22Rv1 (cell line): ENCODE measurements around the gene PMEPA1.

Experiments
- ZFX ChIP-seq: fragments of 450-650 bp; IDR thresholded peaks from 2 replicates; pipeline ENCODE4 v1.6.1; 2017; ENCODE audit warnings: antibody characterized with exemption, borderline replicate concordance
- TF ChIP-seq, protein P1 (sequence below): fragments of 450-650 bp; IDR thresholded peaks from 2 replicates; pipeline ENCODE4 v1.5.1; 2017; ENCODE audit warnings: mild to moderate bottlenecking

DNA sequence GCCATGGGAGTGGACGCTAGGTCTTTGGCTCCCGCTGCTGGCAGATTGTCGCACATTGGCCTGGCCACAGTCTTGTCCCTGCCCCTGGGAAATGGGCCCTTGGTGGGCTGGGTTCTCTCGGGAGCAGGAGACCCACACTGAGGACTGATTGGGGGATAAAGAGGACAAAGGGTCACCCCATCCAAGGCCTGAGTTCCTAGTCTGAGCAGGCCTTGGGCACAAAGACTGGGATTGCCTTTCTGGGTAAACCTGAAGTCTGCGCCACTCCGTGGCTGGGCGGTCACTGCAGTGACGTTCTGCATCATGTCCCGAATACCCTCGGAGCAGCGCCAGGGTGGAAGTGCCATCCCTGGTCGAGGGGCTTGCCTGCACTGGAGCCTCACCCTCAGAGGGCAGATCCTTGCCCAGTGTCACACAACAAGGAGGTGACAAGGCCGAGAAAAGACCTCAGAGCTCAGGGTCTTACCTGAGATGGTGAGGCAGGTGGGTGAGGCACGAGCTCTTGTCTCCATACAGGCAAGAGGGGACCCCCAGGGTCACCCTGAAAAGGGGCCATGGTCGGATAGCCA, 53.5 kb downstream of the PMEPA1 start:
- TF ChIP-seq, protein P1, sequence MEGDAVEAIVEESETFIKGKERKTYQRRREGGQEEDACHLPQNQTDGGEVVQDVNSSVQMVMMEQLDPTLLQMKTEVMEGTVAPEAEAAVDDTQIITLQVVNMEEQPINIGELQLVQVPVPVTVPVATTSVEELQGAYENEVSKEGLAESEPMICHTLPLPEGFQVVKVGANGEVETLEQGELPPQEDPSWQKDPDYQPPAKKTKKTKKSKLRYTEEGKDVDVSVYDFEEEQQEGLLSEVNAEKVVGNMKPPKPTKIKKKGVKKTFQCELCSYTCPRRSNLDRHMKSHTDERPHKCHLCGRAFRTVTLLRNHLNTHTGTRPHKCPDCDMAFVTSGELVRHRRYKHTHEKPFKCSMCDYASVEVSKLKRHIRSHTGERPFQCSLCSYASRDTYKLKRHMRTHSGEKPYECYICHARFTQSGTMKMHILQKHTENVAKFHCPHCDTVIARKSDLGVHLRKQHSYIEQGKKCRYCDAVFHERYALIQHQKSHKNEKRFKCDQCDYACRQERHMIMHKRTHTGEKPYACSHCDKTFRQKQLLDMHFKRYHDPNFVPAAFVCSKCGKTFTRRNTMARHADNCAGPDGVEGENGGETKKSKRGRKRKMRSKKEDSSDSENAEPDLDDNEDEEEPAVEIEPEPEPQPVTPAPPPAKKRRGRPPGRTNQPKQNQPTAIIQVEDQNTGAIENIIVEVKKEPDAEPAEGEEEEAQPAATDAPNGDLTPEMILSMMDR: no peak
- no peak for TF ChIP-seq ZFX
